ENCODE data around the gene KCNQ5.

GRCh38 chr6:72936766-72937559 lies 315.1 kb downstream of the KCNQ5 start:
- TF ChIP-seq EZH2 (IDR thresholded peaks at IDR 0.05), result no peak
- TF ChIP-seq EZH2phosphoT487 (IDR thresholded peaks at IDR 0.05), result no peak
